ENCODE data around the gene CTF1.
"Not testable (repeated sequence)": the region's sequence is repeated elsewhere in the genome, so short reads cannot be mapped to it uniquely, and the experiment has no call there.

CTF1 gene

GRCh38 chr16:30896261-30896888 is at the start of gene CTF1:
Gene CTF1, plus strand, starts transcription at chr16:30896614. Its CDS starts 30 bp downstream, at chr16:30896644.
- peak; percentile 63 for DNase-seq

DNA sequence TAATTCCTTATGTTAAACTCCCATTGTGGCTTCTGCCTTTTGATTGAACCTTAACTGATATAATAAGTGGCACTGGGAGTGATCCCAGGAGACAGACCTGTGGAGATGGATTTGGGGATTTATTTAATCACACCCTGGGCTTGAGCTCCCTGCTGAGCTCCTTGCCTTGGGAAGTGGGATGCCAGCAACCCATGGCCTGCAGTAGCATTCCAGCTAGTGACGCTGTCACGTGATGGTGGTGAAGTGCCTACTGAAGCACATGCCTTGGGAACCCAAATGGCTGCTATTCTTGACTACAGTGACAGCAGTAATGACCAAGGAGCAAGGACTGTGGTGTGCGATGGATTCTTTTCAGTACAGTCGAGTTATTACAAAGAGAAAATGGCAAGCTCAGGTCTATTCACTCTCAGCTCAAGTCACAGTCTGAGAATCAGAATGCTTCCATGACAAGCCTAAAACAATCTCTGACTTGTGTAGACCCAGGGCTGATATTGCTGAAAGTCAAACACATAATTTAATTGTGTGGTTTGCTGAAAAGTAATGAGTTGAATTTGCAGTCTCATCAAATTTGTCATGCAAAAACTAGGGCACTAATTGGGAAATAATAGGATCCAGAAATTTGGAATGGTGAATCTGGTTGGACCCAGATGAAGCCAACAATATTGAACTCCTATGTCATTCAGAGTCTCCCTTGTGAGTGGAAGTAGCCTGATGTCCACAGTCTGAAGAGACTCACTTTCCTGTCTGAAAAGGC is 49.6 kb upstream of the CTF1 start:
- DNase-seq, result no peak

DNA sequence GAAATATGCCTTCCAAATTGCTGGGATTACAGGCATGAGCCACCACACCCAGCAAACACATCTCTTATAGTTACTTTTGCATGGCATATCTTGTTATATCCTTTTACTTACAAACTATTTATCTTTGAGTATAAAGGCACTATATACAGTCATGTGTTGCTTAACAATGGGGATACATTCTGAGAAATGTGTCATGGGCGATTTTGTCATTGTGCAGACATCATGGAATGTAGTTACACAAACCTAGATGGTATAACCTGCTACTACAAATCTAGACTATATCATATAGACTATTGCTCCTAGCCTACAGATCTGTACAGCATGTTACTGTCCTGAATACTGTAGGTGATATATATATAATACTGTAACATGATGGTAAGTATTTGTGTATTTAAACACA is 46.2 kb upstream of the CTF1 start:
- no peak for DNase-seq

GRCh38 chr16:30853758-30854157 is 42.7 kb upstream of the CTF1 start:
- DNase-seq, result no peak

DNA sequence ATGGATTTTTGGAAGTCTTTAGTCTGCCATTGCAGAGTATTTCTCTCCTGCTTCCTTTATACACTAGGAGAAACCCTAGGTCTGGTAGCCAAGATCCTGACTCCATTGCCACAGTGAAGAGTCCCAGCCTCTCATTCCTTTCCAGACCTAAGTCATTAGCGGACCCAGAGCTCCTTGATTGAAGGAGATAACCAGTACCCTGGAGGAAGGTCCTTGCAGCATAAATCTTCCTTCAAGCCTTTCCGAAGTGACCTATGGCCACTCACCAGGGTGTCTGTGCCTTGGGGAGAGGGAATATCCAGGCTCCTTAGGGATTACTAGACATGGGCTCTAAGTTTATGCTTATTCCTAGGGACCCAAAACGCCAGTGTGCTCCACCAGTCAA is 38.3 kb upstream of the CTF1 start:
- DNase-seq, result no peak

- no peak for DNase-seq
These were observed 37.5 kb upstream of the CTF1 start for GRCh38 chr16:30858829-30859423.

GRCh38 chr16:30860729-30861128 is 35.7 kb upstream of the CTF1 start:
- DNase-seq, result not testable (repeated sequence)

DNA sequence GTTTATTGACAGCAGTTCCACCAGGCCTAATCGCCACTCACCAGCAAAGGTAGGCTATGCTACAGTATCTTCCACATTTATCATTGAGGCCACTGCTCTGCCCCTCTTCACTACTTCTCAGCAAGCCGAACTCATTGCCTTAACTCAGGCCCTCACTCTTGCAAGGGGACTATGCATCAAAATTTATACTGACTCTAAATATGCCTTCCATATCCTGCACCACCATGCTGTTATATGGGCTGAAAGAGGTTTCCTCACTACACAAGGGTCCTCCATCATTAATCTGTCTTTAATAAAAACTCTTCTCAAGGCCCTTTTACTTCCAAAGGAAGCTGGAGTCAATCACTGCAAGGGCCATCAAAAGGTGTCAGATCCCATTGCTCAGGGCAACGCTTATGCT is 33.2 kb upstream of the CTF1 start:
- not testable (repeated sequence) for DNase-seq

- DNase-seq, result no peak
These were observed 30.4 kb upstream of the CTF1 start for GRCh38 chr16:30866031-30866430.

- no peak for DNase-seq
These were observed 28.7 kb upstream of the CTF1 start for GRCh38 chr16:30867747-30868146.

DNA sequence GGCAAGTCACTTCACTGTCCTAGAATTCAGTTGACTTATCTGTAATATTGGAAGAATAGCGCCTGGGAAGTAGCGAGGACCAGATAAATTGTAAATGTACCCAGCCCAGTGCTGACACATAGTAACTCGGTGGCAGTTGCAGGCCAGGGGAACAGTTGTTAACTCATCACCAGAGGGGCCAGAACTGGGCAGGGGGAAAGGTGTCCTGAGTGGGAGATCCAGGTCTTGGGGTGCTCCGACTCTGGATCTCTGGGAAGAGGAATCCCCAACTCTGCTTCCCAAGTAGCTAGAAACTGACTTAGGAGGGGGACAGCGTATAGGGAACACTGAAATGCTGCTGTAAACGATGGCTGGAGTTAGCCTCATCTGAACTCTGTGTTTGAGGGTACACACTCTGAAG is 25.5 kb upstream of the CTF1 start:
- no peak for DNase-seq

DNA sequence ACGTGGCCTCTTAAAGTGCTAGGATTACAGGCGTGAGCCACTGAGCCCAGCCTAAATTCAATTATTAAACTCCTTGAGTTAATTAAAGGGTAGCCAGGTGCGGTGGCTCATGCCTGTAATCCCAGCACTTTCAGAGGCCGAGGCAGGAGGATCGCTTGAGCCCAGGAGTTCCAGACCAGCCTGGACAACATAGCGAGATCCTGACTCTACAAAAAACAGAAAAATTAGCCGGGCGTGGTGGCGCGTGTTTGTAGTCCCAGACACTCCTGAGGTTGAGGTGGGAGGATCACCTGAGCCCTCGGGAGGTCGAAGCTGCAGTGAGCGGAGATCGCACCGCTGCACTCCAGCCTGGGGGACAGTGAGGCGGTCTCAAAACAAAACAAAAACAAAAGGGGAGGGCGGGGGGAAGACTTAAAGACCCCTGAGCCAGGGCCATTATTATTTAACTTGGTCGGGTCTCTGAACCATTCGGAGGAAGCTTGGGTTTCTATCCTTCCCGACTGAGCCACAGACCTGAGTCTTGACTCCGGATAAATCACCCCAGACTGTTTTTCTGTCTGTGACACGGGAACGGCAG is 22.1 kb upstream of the CTF1 start:
- no peak for DNase-seq

GRCh38 chr16:30874821-30875717 is 21.3 kb upstream of the CTF1 start:
- DNase-seq, result peak; percentile 97

- peak; percentile 32 for DNase-seq
These were observed 20.3 kb upstream of the CTF1 start for GRCh38 chr16:30875871-30876801.

DNA sequence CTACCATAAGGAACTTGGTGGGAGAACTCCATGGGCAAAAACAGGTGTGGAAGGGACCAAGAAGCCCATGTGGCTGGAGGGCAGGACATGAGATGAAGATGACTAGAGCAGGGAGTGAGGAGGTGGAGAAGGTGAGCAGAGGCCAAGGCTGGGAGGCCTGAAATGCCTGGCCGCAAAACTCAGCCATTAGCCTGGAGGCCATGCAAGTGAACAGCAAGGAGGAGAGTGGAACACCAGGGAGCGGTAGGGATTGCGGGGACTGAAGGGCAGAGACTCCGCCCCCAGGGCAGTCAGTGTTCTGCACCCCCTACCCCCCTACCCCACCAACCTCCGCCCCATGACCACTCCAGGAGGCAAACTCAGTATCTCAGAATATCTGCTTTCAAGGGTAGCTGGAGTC is 19.5 kb upstream of the CTF1 start:
- DNase-seq, result peak; percentile 16

DNA sequence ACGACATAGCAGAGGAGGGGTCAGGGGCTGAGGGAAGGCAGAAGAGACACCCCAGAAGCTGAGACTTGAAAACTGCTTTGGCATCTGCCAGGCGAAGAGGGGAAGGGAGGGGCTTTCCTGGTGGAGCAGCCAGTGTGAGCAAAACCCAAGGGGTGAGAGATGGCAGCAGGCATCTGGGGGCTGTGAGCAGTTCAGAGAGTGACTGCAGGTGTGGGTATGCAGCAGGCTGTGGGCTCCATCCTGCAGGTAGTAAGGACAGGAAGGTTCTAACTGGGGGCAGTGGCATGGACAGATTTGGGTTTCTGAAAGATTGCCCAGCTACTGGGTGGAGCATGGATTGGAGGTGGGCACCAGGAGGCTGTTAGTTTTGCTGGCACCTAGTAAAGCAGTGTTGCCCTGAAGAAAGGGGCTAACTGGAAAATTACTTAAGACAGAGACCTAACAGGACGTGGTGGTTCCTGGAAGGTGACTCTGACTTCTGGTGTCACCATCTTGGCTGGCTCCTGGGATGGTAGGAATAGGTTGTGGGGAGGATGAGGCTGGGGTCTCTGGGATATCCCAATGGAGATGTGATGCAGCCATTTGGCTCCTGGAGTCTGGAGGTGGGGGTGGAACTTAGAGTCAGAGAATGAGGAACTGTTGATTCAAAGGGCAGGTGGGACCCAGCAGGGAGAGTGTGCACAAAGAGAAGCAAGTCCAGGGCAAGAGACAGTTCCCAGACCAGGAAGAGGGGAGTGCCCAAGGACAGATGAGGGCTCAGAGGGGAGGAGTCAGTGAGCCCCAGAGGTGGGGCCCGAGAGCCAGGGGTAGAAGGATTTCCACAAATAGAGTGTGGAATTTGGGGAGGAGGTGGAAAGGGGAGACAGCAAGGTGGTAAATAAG is 13.7 kb upstream of the CTF1 start:
- DNase-seq, result no peak

- no peak for DNase-seq
These were observed 11.7 kb upstream of the CTF1 start for GRCh38 chr16:30884760-30885159.

- DNase-seq, result no peak
These were observed 11.2 kb upstream of the CTF1 start for GRCh38 chr16:30885196-30885595.

DNA sequence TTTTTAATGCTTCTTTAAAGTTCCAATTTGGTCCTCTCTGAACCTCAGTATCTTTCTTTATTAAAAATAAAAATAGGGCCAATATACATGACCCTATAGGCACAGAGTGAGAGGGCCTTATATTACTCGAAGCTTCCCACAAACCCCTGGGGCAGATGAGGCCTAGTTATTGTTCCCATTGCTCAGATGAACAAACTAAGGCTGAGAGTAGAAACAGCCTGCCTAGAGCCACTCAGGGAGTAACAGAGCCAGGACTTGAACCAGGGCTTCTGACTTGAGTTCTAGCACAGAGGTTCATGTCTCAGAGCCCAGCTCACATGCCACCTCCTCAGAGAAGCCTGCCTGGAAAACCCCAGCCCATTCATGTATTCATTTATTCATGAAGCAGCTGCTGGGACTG is 10.3 kb upstream of the CTF1 start:
- no peak for DNase-seq

GRCh38 chr16:30887927-30888326 is 8.5 kb upstream of the CTF1 start:
- DNase-seq, result no peak
